ENCODE data around the gene ZNF768. TPM values are rescaled to one million over a fixed set of nuclear protein-coding genes. Genes with fewer than 3 reads are reported as not detected.

ZNF768 gene
- total and polyA plus RNA-seq, 2 of the 13 experiments (the other 11 are each of a cell fraction or from before 2014, with no cell fraction given), result 26.7 to 34.4 TPM

DNA sequence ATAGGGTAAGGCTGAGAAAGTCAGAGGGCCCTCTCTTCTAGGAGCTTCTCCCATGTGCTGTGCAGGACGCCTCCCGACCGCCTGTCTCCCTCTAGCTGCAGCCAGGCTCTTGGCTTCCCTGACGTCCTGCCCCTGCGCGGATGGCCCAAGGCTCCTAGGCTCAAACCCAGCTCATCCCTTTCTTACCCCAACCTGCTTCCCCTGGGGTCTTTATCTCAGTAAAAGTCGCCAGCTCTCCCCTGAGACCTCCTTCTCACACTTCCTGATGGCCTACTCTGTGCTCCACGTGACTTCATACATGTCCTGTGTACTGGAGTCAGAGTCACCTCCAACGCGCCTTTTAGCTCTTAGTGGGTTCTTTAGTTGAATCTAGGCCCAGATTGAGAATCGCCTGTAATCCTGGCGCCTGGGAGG is 9.4 kb upstream of the ZNF768 start (continued):
- TF ChIP-seq, protein P1, sequence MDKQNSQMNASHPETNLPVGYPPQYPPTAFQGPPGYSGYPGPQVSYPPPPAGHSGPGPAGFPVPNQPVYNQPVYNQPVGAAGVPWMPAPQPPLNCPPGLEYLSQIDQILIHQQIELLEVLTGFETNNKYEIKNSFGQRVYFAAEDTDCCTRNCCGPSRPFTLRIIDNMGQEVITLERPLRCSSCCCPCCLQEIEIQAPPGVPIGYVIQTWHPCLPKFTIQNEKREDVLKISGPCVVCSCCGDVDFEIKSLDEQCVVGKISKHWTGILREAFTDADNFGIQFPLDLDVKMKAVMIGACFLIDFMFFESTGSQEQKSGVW (CRISPR knock-in tag; IDR thresholded peaks at IDR 0.05; ENCODE audit: borderline replicate concordance), result no peak
- TF ChIP-seq ZBTB3 (CRISPR knock-in tag; IDR thresholded peaks at IDR 0.05; ENCODE audit: borderline replicate concordance, low read depth) (peak; percentile 84; the same call in 1 of the 2 replicates), POLR2AphosphoS2 (IDR thresholded peaks at IDR 0.05; ENCODE audit: low read depth, low read length) (no peak), ZNF337 (CRISPR knock-in tag; IDR thresholded peaks at IDR 0.05; ENCODE audit: borderline replicate concordance, low read depth) (no peak), KDM3A (CRISPR knock-in tag; IDR thresholded peaks at IDR 0.05; ENCODE audit: low read depth) (no peak), ZNF260 (CRISPR knock-in tag; IDR thresholded peaks at IDR 0.05; ENCODE audit: borderline replicate concordance, low read depth) (no peak), ZMYM2 (CRISPR knock-in tag; IDR thresholded peaks at IDR 0.05) (no peak; the same call in 1 of the 2 replicates), SIN3A (IDR thresholded peaks at IDR 0.05; ENCODE audit: borderline replicate concordance, low read depth, low read length) (peak; percentile 75; the same call in 1 of the 2 replicates), ZNF839 (CRISPR knock-in tag; IDR thresholded peaks at IDR 0.05; ENCODE audit: borderline replicate concordance) (0 out of 2 replicates have a peak, but pooled peaks have one; percentile 33), HMG20A (CRISPR knock-in tag; IDR thresholded peaks at IDR 0.05; ENCODE audit: borderline replicate concordance) (no peak), ZNF883 (CRISPR knock-in tag; IDR thresholded peaks at IDR 0.05; ENCODE audit: not compliant biosample characterization) (no peak), ZNF556 (CRISPR knock-in tag; IDR thresholded peaks at IDR 0.05; ENCODE audit: borderline replicate concordance) (peak; percentile 65), ZNF232 (CRISPR knock-in tag; IDR thresholded peaks at IDR 0.05; ENCODE audit: borderline replicate concordance) (peak; percentile 78; the same call in 1 of the 2 replicates), NKX3-1 (CRISPR knock-in tag; IDR thresholded peaks at IDR 0.05) (peak; percentile 63), ZNF737 (CRISPR knock-in tag; IDR thresholded peaks at IDR 0.05; ENCODE audit: borderline replicate concordance) (no peak), ARID2 (CRISPR knock-in tag; IDR thresholded peaks at IDR 0.05; ENCODE audit: borderline replicate concordance) (no peak), ZNF670 (CRISPR knock-in tag; IDR thresholded peaks at IDR 0.05; ENCODE audit: borderline replicate concordance) (no peak), CEBPG (CRISPR knock-in tag; IDR thresholded peaks at IDR 0.05) (no peak), ZFP36L1 (CRISPR knock-in tag; IDR thresholded peaks at IDR 0.05) (no peak), ZSCAN21 (CRISPR knock-in tag; IDR thresholded peaks at IDR 0.05; ENCODE audit: borderline replicate concordance) (no peak; the same call in none of the 2 replicates), SMAD3 (CRISPR knock-in tag; IDR thresholded peaks at IDR 0.05) (0 out of 2 replicates have a peak, but pooled peaks have one; percentile 7), BCL6 (CRISPR knock-in tag; IDR thresholded peaks at IDR 0.05) (no peak)
- TF ChIP-seq, protein P2, sequence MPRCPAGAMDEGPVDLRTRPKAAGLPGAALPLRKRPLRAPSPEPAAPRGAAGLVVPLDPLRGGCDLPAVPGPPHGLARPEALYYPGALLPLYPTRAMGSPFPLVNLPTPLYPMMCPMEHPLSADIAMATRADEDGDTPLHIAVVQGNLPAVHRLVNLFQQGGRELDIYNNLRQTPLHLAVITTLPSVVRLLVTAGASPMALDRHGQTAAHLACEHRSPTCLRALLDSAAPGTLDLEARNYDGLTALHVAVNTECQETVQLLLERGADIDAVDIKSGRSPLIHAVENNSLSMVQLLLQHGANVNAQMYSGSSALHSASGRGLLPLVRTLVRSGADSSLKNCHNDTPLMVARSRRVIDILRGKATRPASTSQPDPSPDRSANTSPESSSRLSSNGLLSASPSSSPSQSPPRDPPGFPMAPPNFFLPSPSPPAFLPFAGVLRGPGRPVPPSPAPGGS (CRISPR knock-in tag; IDR thresholded peaks at IDR 0.05), result no peak
- TF ChIP-seq, protein P3, sequence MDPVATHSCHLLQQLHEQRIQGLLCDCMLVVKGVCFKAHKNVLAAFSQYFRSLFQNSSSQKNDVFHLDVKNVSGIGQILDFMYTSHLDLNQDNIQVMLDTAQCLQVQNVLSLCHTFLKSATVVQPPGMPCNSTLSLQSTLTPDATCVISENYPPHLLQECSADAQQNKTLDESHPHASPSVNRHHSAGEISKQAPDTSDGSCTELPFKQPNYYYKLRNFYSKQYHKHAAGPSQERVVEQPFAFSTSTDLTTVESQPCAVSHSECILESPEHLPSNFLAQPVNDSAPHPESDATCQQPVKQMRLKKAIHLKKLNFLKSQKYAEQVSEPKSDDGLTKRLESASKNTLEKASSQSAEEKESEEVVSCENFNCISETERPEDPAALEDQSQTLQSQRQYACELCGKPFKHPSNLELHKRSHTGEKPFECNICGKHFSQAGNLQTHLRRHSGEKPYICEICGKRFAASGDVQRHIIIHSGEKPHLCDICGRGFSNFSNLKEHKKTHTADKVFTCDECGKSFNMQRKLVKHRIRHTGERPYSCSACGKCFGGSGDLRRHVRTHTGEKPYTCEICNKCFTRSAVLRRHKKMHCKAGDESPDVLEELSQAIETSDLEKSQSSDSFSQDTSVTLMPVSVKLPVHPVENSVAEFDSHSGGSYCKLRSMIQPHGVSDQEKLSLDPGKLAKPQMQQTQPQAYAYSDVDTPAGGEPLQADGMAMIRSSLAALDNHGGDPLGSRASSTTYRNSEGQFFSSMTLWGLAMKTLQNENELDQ (CRISPR knock-in tag; IDR thresholded peaks at IDR 0.05; ENCODE audit: borderline replicate concordance), result no peak
- TF ChIP-seq, protein P4, sequence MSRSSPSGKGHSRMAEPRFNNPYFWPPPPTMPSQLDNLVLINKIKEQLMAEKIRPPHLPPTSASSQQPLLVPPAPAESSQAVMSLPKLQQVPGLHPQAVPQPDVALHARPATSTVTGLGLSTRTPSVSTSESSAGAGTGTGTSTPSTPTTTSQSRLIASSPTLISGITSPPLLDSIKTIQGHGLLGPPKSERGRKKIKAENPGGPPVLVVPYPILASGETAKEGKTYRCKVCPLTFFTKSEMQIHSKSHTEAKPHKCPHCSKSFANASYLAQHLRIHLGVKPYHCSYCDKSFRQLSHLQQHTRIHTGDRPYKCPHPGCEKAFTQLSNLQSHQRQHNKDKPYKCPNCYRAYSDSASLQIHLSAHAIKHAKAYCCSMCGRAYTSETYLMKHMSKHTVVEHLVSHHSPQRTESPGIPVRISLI (CRISPR knock-in tag; IDR thresholded peaks at IDR 0.05; ENCODE audit: borderline replicate concordance), result peak; percentile 32; the same call in 1 of the 2 replicates

Data from HepG2 (cell line).